Tibial nerve (tissue), 4 donors: Measurements from ENCODE around the gene CXorf38. TPM values are rescaled to one million over a fixed set of nuclear protein-coding genes. Genes with fewer than 3 reads are reported as not detected.
A peak's percentile ranks its signal among the peaks of the same experiment; 100 is the strongest.

Experiments
- DNase-seq, 2 donors: peaks; one replicate each; pipeline ENCODE4 v3.0.0-alpha.2; 2019; ENCODE audit warnings: low spot score in 2 of 2
- H3K27ac ChIP-seq, 4 donors: fragments of 200-600 bp; sonication (generic) in 3 of 4; one replicate each; pipeline ENCODE4 v1.5.1; 2017 to 2019; ENCODE audit warnings: mild to moderate bottlenecking in 1 of 4
- H3K27me3 ChIP-seq, 2 donors: fragments of 200-600 bp; sonication (generic) in 1 of 2; one replicate each; pipeline versions ENCODE4 v1.5.1 to v1.6.0; 2017 to 2019
- H3K36me3 ChIP-seq, 3 donors: fragments of 200-600 bp; sonication (generic); one replicate each; pipeline ENCODE4 v1.5.1; 2018 to 2019
- H3K4me1 ChIP-seq, 4 donors: fragments of 200-600 bp; sonication (generic) in 3 of 4; one replicate each; pipeline ENCODE4 v1.5.1; 2017 to 2019
- H3K4me3 ChIP-seq, 4 donors: fragments of 200-600 bp; sonication (generic) in 3 of 4; one replicate each; pipeline ENCODE4 v1.5.1; 2017 to 2019; ENCODE audit warnings: mild to moderate bottlenecking in 1 of 4, moderate library complexity in 1 of 4
- H3K9me3 ChIP-seq, 4 donors: fragments of 200-600 bp; sonication (generic) in 3 of 4; one replicate each; pipeline ENCODE4 v1.5.1; 2017 to 2019
- CTCF ChIP-seq, 5 experiments: fragments of 200-600 bp in 3 of 5; fragments of 450-650 bp in 2 of 5; sonication (generic) in 3 of 5; IDR thresholded peaks; one replicate each; pipeline ENCODE4 v1.5.1; 2016 to 2019; ENCODE audit warnings: antibody characterized with exemption in 5 of 5, mild to moderate bottlenecking in 3 of 5, moderate library complexity in 2 of 5
- EP300 ChIP-seq, 2 donors: sonication (generic); formaldehyde crosslinking; IDR thresholded peaks; one replicate each; pipeline ENCODE4 v1.6.1; 2017; ENCODE audit warnings: antibody characterized with exemption in 2 of 2, mild to moderate bottlenecking in 1 of 2
- POLR2A ChIP-seq, 2 donors: fragments of 450-650 bp; IDR thresholded peaks; one replicate each; pipeline ENCODE4 v1.6.1; 2017; ENCODE audit warnings: antibody characterized with exemption in 2 of 2, mild to moderate bottlenecking in 2 of 2, moderate library complexity in 2 of 2
- WGBS, 2 donors: methylation state at CpG; one replicate each; pipeline ENCODE4 v1.1.5; 2018; 5-methylcytosine and 5-hydroxymethylcytosine counted together
- total RNA-seq, 4 donors: library from RNA; depleted of rRNA; stranded (reverse); fragments of >200 nt; gene quantifications; one replicate each; pipeline ENCODE4 v1.1.0, GENCODE V29; 2016

Gene CXorf38
- total RNA-seq, 4 donors from 2014 or later = 19.0 to 24.5 (median 21.4) TPM

- 1 to 32% methylated on average over 9 to 10 of the region's 15 CpGs for WGBS, 2 donors
- peaks cover 0 to 23% (median 3%) of the 10 kb centered on the region in 4 donors for H3K4me1 ChIP-seq
- H3K27ac ChIP-seq = peak overlapping the region; percentile 77 to 93 (median 86)
- peaks cover 0 to 13% of the 10 kb centered on the region in 2 donors for H3K27me3 ChIP-seq
- no peaks in the 10 kb centered on the region for H3K36me3 ChIP-seq
- H3K4me3 ChIP-seq = peak overlapping the region; percentile 47 to 93 (median 63)
- DNase-seq = no peak
- H3K9me3 ChIP-seq = no peaks in the 10 kb centered on the region
- no peak for TF ChIP-seq EP300 (IDR thresholded peaks at IDR 0.05)
- TF ChIP-seq POLR2A (IDR thresholded peaks at IDR 0.05) = no peak
- no peak for TF ChIP-seq CTCF (IDR thresholded peaks at IDR 0.05)
Measured at GRCh38 chrX:40581336-40581920, 65.9 kb downstream of the CXorf38 start.

- H3K36me3 ChIP-seq = no peaks in the 10 kb centered on the region
- peak; percentile 26 to 78 for TF ChIP-seq POLR2A (IDR thresholded peaks at IDR 0.05)
- TF ChIP-seq EP300 (IDR thresholded peaks at IDR 0.05) = peak; percentile 51 to 80
- peak in 1 of 5 experiments; percentile 4 for TF ChIP-seq CTCF (IDR thresholded peaks at IDR 0.05)
- 0 to 42% methylated on average over 12 to 57 of the region's 89 CpGs for WGBS, 2 donors
Measured at GRCh38 chrX:40580537-40581335, 66.6 kb downstream of the CXorf38 start, which contains the start of gene ATP6AP2. TSS of gene ATP6AP2 (plus strand) at chrX:40580970. CDS start at chrX:40581066, 96 bp downstream.

GRCh38 chrX:40579900-40580536 lies 67.3 kb downstream of the CXorf38 start:
- TF ChIP-seq CTCF (IDR thresholded peaks at IDR 0.05) (no peak), POLR2A (IDR thresholded peaks at IDR 0.05) (no peak), EP300 (IDR thresholded peaks at IDR 0.05) (no peak)
- Histone ChIP-seq H3K27me3 (peaks cover 0 to 13% of the 10 kb centered on the region in 2 donors), H3K9me3 (no peaks in the 10 kb centered on the region), H3K4me3 (peak overlapping the region; percentile 30 to 93 (median 63)), H3K27ac (peak overlapping the region; percentile 77 to 93 (median 88)), H3K36me3 (no peaks in the 10 kb centered on the region), H3K4me1 (peaks cover 0 to 23% (median 3%) of the 10 kb centered on the region in 4 donors)
- WGBS, 2 donors = 18 to 35% methylated on average over 9 to 12 of the region's 12 CpGs
- DNase-seq = no peak

More at GRCh38 chrX:40580537-40581335, 66.6 kb downstream of the CXorf38 start, which contains the start of gene ATP6AP2:
- peaks cover 0 to 13% of the 10 kb centered on the region in 2 donors for H3K27me3 ChIP-seq
- no peaks in the 10 kb centered on the region for H3K9me3 ChIP-seq
- DNase-seq = peak; percentile 80 to 85
- peaks cover 0 to 23% (median 3%) of the 10 kb centered on the region in 4 donors for H3K4me1 ChIP-seq
- H3K4me3 ChIP-seq = peak within 1 kb of the TSS; percentile 47 to 93 (median 63)
- H3K27ac ChIP-seq = peak within 1 kb of the TSS; percentile 77 to 93 (median 88)

GRCh38 chrX:40579141-40579540 lies 68.2 kb downstream of the CXorf38 start:
- DNase-seq = no peak
- peaks cover 0 to 13% of the 10 kb centered on the region in 2 donors for H3K27me3 ChIP-seq
- WGBS, 2 donors = 71 to 72% methylated on average over 3 of the region's 3 CpGs
- H3K4me3 ChIP-seq = no peak overlapping the region
- no peaks in the 10 kb centered on the region for H3K36me3 ChIP-seq
- H3K9me3 ChIP-seq = no peaks in the 10 kb centered on the region
- peaks cover 0 to 23% (median 3%) of the 10 kb centered on the region in 4 donors for H3K4me1 ChIP-seq
- TF ChIP-seq EP300 (IDR thresholded peaks at IDR 0.05) (no peak), POLR2A (IDR thresholded peaks at IDR 0.05) (no peak), CTCF (IDR thresholded peaks at IDR 0.05) (no peak)
- peak overlapping the region in 2 of 4 donors; percentile 83 to 93 for H3K27ac ChIP-seq
